Neural progenitor cell (in vitro differentiated cells): Measurements from ENCODE around the gene SAPCD2. TPM values are rescaled to one million over a fixed set of nuclear protein-coding genes. Genes with fewer than 3 reads are reported as not detected.

Source experiments
- DNase-seq: peaks from one replicate; pipeline ENCODE4 v3.0.0-alpha.2; 2016; ENCODE audit warnings: low spot score
- H2AFZ ChIP-seq: fragments of 200-600 bp; sonication (generic); replicated peaks from 2 replicates; pipeline ENCODE4 v1.6.1; 2016; ENCODE audit warnings: antibody characterized with exemption
- H3F3A ChIP-seq: fragments of 200-600 bp; sonication (generic); 2 replicates; pipeline ENCODE4 v1.6.1; 2016; ENCODE audit warnings: antibody characterized with exemption, low read depth
- H3K27ac ChIP-seq: fragments of 200-600 bp; sonication (generic); 2 replicates; pipeline ENCODE4 v1.5.1; 2016; ENCODE audit warnings: mild to moderate bottlenecking
- H3K27me3 ChIP-seq: fragments of 200-600 bp; sonication (generic); 2 replicates; pipeline ENCODE4 v1.6.1; 2016; ENCODE audit warnings: mild to moderate bottlenecking, moderate library complexity
- H3K36me3 ChIP-seq: fragments of 200-600 bp; sonication (generic); 2 replicates; pipeline ENCODE4 v1.5.1; 2016
- H3K4me1 ChIP-seq: fragments of 200-600 bp; sonication (generic); 2 replicates; pipeline ENCODE4 v1.6.1; 2016; ENCODE audit warnings: mixed run types
- H3K4me2 ChIP-seq: fragments of 200-600 bp; sonication (generic); 2 replicates; pipeline ENCODE4 v1.6.1; 2016
- H3K4me3 ChIP-seq: fragments of 200-600 bp; sonication (generic); 2 replicates; pipeline ENCODE4 v1.5.1; 2016
- H3K79me2 ChIP-seq: fragments of 200-600 bp; sonication (generic); 2 replicates; pipeline ENCODE4 v1.6.1; 2016; ENCODE audit warnings: low read depth
- H3K9ac ChIP-seq: fragments of 200-600 bp; sonication (generic); 2 replicates; pipeline ENCODE4 v1.6.1; 2016
- H3K9me3 ChIP-seq: fragments of 200-600 bp; sonication (generic); 2 replicates; pipeline ENCODE4 v1.5.1; 2016; ENCODE audit warnings: low read depth
- H4K20me1 ChIP-seq: fragments of 200-600 bp; sonication (generic); 2 replicates; pipeline ENCODE4 v1.6.1; 2016; ENCODE audit warnings: low read depth
- H3K27ac Mint-ChIP-seq: 3 replicates; pipeline ENCODE4 v1.8.0; 2021; ENCODE audit warnings: mixed read lengths
- H3K27me3 Mint-ChIP-seq: 2 replicates; pipeline ENCODE4 v1.8.0; 2022; ENCODE audit warnings: low read depth, mild to moderate bottlenecking, inconsistent platforms, moderate library complexity, mixed read lengths; ENCODE audit not compliant: insufficient read depth
- H3K36me3 Mint-ChIP-seq: 3 replicates; pipeline ENCODE4 v1.8.0; 2021; ENCODE audit warnings: mixed read lengths
- H3K4me1 Mint-ChIP-seq: 3 replicates; pipeline ENCODE4 v1.8.0; 2021; ENCODE audit warnings: mixed read lengths
- H3K4me3 Mint-ChIP-seq: 3 replicates; pipeline ENCODE4 v1.8.0; 2021; ENCODE audit warnings: mild to moderate bottlenecking, moderate library complexity, mixed read lengths
- H3K9me3 Mint-ChIP-seq: 3 replicates; pipeline ENCODE4 v1.8.0; 2020; ENCODE audit warnings: mixed read lengths
- CTCF ChIP-seq: fragments of 200-600 bp; sonication (generic); IDR thresholded peaks from 2 replicates; pipeline ENCODE4 v1.5.1; 2017; ENCODE audit warnings: antibody characterized with exemption, mild to moderate bottlenecking
- EZH2 ChIP-seq: fragments of 200-600 bp; sonication (generic); IDR thresholded peaks from 2 replicates; pipeline ENCODE4 v1.6.1; 2017; ENCODE audit warnings: antibody characterized with exemption, mild to moderate bottlenecking, moderate library complexity
- EZH2phosphoT487 ChIP-seq: fragments of 200-600 bp; sonication (generic); IDR thresholded peaks from 2 replicates; pipeline ENCODE4 v1.6.1; 2017; ENCODE audit warnings: antibody characterized with exemption
- total RNA-seq: library from RNA; depleted of rRNA; stranded (reverse); fragments of >200 nt; gene quantifications from 2 replicates; pipeline ENCODE4 v1.2.3, GENCODE V29; 2015; ENCODE audit warnings: low replicate concordance

Gene SAPCD2
- total RNA-seq, 1 donor from 2014 or later = 5.7 TPM

- Mint-ChIP-seq H3K27me3 (peaks cover 2% of the 10 kb centered on the region), H3K36me3 (peaks cover 8% of the 10 kb centered on the region), H3K27ac (no peak overlapping the region), H3K4me3 (no peak overlapping the region), H3K4me1 (no peaks in the 10 kb centered on the region), H3K9me3 (no peaks in the 10 kb centered on the region)
- no peaks in the 10 kb centered on the region for H3K9me3 ChIP-seq
- no peaks in the 10 kb centered on the region for H4K20me1 ChIP-seq
- DNase-seq = no peak
- H3K4me2 ChIP-seq = no peak overlapping the region
- TF ChIP-seq EZH2phosphoT487 (no peak), CTCF (no peak), EZH2 (no peak)
- H3K9ac ChIP-seq = no peak overlapping the region
- H3K27ac ChIP-seq = no peak overlapping the region
- H3K79me2 ChIP-seq = no peaks in the 10 kb centered on the region
- no peak overlapping the region for H3K4me3 ChIP-seq
- H2AFZ ChIP-seq = no peak overlapping the region
- peaks cover 12% of the 10 kb centered on the region for H3F3A ChIP-seq
- no peaks in the 10 kb centered on the region for H3K27me3 ChIP-seq
- no peaks in the 10 kb centered on the region for H3K4me1 ChIP-seq
- H3K36me3 ChIP-seq = no peaks in the 10 kb centered on the region
These were observed 27.6 kb upstream of the SAPCD2 start for GRCh38 chr9:137097761-137098462.

GRCh38 chr9:137096785-137097546 lies 26.6 kb upstream of the SAPCD2 start:
- Mint-ChIP-seq H3K9me3 (no peaks in the 10 kb centered on the region), H3K4me1 (no peaks in the 10 kb centered on the region), H3K4me3 (no peak overlapping the region), H3K27me3 (peaks cover 2% of the 10 kb centered on the region), H3K36me3 (peaks cover 8% of the 10 kb centered on the region), H3K27ac (no peak overlapping the region)
- peaks cover 6% of the 10 kb centered on the region for H3F3A ChIP-seq
- no peaks in the 10 kb centered on the region for H3K4me1 ChIP-seq
- TF ChIP-seq EZH2 = no peak
- TF ChIP-seq CTCF = no peak
- no peak for TF ChIP-seq EZH2phosphoT487
- H3K27me3 ChIP-seq = no peaks in the 10 kb centered on the region
- no peaks in the 10 kb centered on the region for H3K79me2 ChIP-seq
- H3K4me3 ChIP-seq = no peak overlapping the region
- no peak overlapping the region for H2AFZ ChIP-seq
- DNase-seq = no peak
- H3K9me3 ChIP-seq = no peaks in the 10 kb centered on the region
- H3K36me3 ChIP-seq = no peaks in the 10 kb centered on the region
- H4K20me1 ChIP-seq = no peaks in the 10 kb centered on the region
- no peak overlapping the region for H3K9ac ChIP-seq
- no peak overlapping the region for H3K27ac ChIP-seq
- no peak overlapping the region for H3K4me2 ChIP-seq

- Histone ChIP-seq H3F3A (no peaks in the 10 kb centered on the region), H3K27ac (no peak overlapping the region), H3K9me3 (no peaks in the 10 kb centered on the region), H3K27me3 (no peaks in the 10 kb centered on the region), H3K9ac (no peak overlapping the region), H4K20me1 (no peaks in the 10 kb centered on the region), H2AFZ (no peak overlapping the region), H3K79me2 (no peaks in the 10 kb centered on the region), H3K4me2 (no peak overlapping the region), H3K4me3 (no peak overlapping the region), H3K36me3 (no peaks in the 10 kb centered on the region), H3K4me1 (no peaks in the 10 kb centered on the region)
- Mint-ChIP-seq H3K36me3 (peaks cover 8% of the 10 kb centered on the region), H3K4me3 (no peak overlapping the region), H3K27me3 (peaks cover 2% of the 10 kb centered on the region), H3K4me1 (no peaks in the 10 kb centered on the region), H3K9me3 (no peaks in the 10 kb centered on the region), H3K27ac (no peak overlapping the region)
- TF ChIP-seq EZH2 (no peak), CTCF (no peak), EZH2phosphoT487 (no peak)
- no peak for DNase-seq
These were observed 25.5 kb upstream of the SAPCD2 start for GRCh38 chr9:137095664-137096517.
